GM18526 (cell line): ENCODE measurements around the gene ADAP2.

Experiments used
- POLR2A ChIP-seq: IDR thresholded peaks from 3 replicates; pipeline ENCODE4 v1.6.1; 2011; ENCODE audit not compliant: insufficient read length; ENCODE audit errors: extremely low read depth

The ADAP2 gene

GRCh38 chr17:30924341-30924740 lies 2.6 kb downstream of the ADAP2 start:
- no peak for TF ChIP-seq POLR2A

GRCh38 chr17:30926516-30926915 lies 4.8 kb downstream of the ADAP2 start:
- TF ChIP-seq POLR2A: no peak

- TF ChIP-seq POLR2A: no peak
Observed at GRCh38 chr17:30927756-30928155, 6.0 kb downstream of the ADAP2 start.

GRCh38 chr17:30928584-30928983 lies 6.8 kb downstream of the ADAP2 start:
- TF ChIP-seq POLR2A: no peak

GRCh38 chr17:30929081-30929633 lies 7.4 kb downstream of the ADAP2 start:
- no peak for TF ChIP-seq POLR2A

GRCh38 chr17:30930495-30930894 lies 8.8 kb downstream of the ADAP2 start:
- no peak for TF ChIP-seq POLR2A

GRCh38 chr17:30933966-30934365 lies 12.2 kb downstream of the ADAP2 start:
- no peak for TF ChIP-seq POLR2A

GRCh38 chr17:30939051-30939689 lies 17.4 kb downstream of the ADAP2 start:
- no peak for TF ChIP-seq POLR2A

GRCh38 chr17:30942308-30943079 lies 20.7 kb downstream of the ADAP2 start:
- TF ChIP-seq POLR2A: no peak

- no peak for TF ChIP-seq POLR2A
Observed at GRCh38 chr17:30947796-30948195, 26.1 kb downstream of the ADAP2 start.

GRCh38 chr17:30950189-30950588 lies 28.4 kb downstream of the ADAP2 start:
- TF ChIP-seq POLR2A: no peak

- no peak for TF ChIP-seq POLR2A
Observed at GRCh38 chr17:30950669-30951399, 29.1 kb downstream of the ADAP2 start.

- no peak for TF ChIP-seq POLR2A
Observed at GRCh38 chr17:30952638-30953393, 31.1 kb downstream of the ADAP2 start.

- no peak for TF ChIP-seq POLR2A
Observed at GRCh38 chr17:30954046-30954830, 32.5 kb downstream of the ADAP2 start.

- TF ChIP-seq POLR2A: no peak
Observed at GRCh38 chr17:30956764-30957374, 35.1 kb downstream of the ADAP2 start.
